Testis (tissue), 3 donors: Measurements from ENCODE around the gene NUBPL. TPM values are rescaled to one million over a fixed set of nuclear protein-coding genes. Genes with fewer than 3 reads are reported as not detected.
"Not testable (repeated sequence)": the region's sequence is repeated elsewhere in the genome, so short reads cannot be mapped to it uniquely, and the experiment has no call there.

Experiments used
- DNase-seq: peaks from one replicate; pipeline ENCODE4 v3.0.0-alpha.2; 2019
- H3K27ac ChIP-seq, 2 donors: fragments of 200-600 bp; sonication (generic); one replicate each; pipeline ENCODE4 v1.5.1; 2019
- H3K27me3 ChIP-seq: fragments of 200-600 bp; sonication (generic); one replicate; pipeline ENCODE4 v1.5.1; 2019
- H3K36me3 ChIP-seq: fragments of 200-600 bp; sonication (generic); one replicate; pipeline ENCODE4 v1.5.1; 2017; ENCODE audit warnings: low read depth; ENCODE audit errors: missing control alignments
- H3K4me1 ChIP-seq: fragments of 200-600 bp; sonication (generic); one replicate; pipeline ENCODE4 v1.5.1; 2019
- H3K4me3 ChIP-seq, 2 donors: fragments of 200-600 bp; sonication (generic); one replicate each; pipeline ENCODE4 v1.5.1; 2017 to 2019
- H3K9me3 ChIP-seq: fragments of 200-600 bp; sonication (generic); one replicate; pipeline ENCODE4 v1.5.1; 2017
- CTCF ChIP-seq, 3 experiments: fragments of 450-650 bp in 2 of 3; fragments of 200-600 bp in 1 of 3; sonication (generic) in 1 of 3; IDR thresholded peaks; one replicate each; pipeline ENCODE4 v1.5.1; 2016 to 2019; ENCODE audit warnings: antibody characterized with exemption in 3 of 3, mild to moderate bottlenecking in 2 of 3, moderate library complexity in 1 of 3
- POLR2A ChIP-seq: fragments of 450-650 bp; IDR thresholded peaks from one replicate; pipeline ENCODE4 v1.6.1; 2017; ENCODE audit warnings: antibody characterized with exemption, mild to moderate bottlenecking, moderate library complexity
- WGBS, 2 donors: methylation state at CpG; one replicate each; pipeline ENCODE4 v1.1.5; 2018; 5-methylcytosine and 5-hydroxymethylcytosine counted together
- intact Hi-C: fragments of 100-400 bp; cut with DNase I; formaldehyde crosslinking; loops from one replicate; pipeline ENCODE4 v1.15.1; 2023; ENCODE audit warnings: low total_unique reads
- polyA plus RNA-seq: library from polyadenylated mRNA; stranded (reverse); fragments of 350-450 nt; fragmentation: Illumina TruSeq; extraction: RNeasy Lipid Tissue Mini Kit (QIAGEN cat#74804); gene quantifications from one replicate; pipeline ENCODE4 v1.2.3, GENCODE V29; 2014; ENCODE audit warnings: low read depth, low replicate concordance; ENCODE audit not compliant: insufficient read depth
- total RNA-seq, 2 donors: library from RNA; depleted of rRNA; stranded (reverse); fragments of >200 nt; gene quantifications; one replicate each; pipeline ENCODE4 v1.2.3, GENCODE V29; 2016

The NUBPL gene
- total and polyA plus RNA-seq, 3 donors from 2014 or later, result 7.8 to 25.0 (median 19.8) TPM

GRCh38 chr14:31705731-31706130, 144.5 kb downstream of the NUBPL start:
- 79 to 87% methylated on average over 8 to 13 of the region's 14 CpGs for WGBS, 2 donors
- no peak for TF ChIP-seq POLR2A
- H3K36me3 ChIP-seq, result no peaks in the 10 kb centered on the region
- intact Hi-C loops, result no loop called here
- no peaks in the 10 kb centered on the region for H3K4me1 ChIP-seq
- H3K27ac ChIP-seq, result no peak overlapping the region
- H3K27me3 ChIP-seq, result no peaks in the 10 kb centered on the region
- no peaks in the 10 kb centered on the region for H3K9me3 ChIP-seq
- no peak for DNase-seq
- no peak overlapping the region for H3K4me3 ChIP-seq

GRCh38 chr14:31708661-31709060, 147.5 kb downstream of the NUBPL start:
- DNase-seq, intact Hi-C loops, H3K4me1 ChIP-seq, H3K4me3 ChIP-seq, H3K36me3 ChIP-seq, H3K27ac ChIP-seq, H3K27me3 ChIP-seq, H3K9me3 ChIP-seq: not testable (repeated sequence)
- 93 to 95% methylated on average over 5 to 7 of the region's 7 CpGs for WGBS, 2 donors

- Histone ChIP-seq H3K36me3 (no peaks in the 10 kb centered on the region), H3K4me1 (no peaks in the 10 kb centered on the region), H3K27ac (no peak overlapping the region), H3K9me3 (no peaks in the 10 kb centered on the region), H3K27me3 (no peaks in the 10 kb centered on the region), H3K4me3 (no peak overlapping the region)
- intact Hi-C loops, result no loop called here
- no peak for DNase-seq
- TF ChIP-seq CTCF (IDR thresholded peaks at IDR 0.05) (no peak), POLR2A (no peak)
- 86 to 91% methylated on average over 15 to 18 of the region's 18 CpGs for WGBS, 2 donors
Observed at GRCh38 chr14:31712244-31713127, 151.3 kb downstream of the NUBPL start.

GRCh38 chr14:31716208-31716607, 155.0 kb downstream of the NUBPL start:
- H3K9me3 ChIP-seq, result no peaks in the 10 kb centered on the region
- H3K36me3 ChIP-seq, result no peaks in the 10 kb centered on the region
- H3K27me3 ChIP-seq, result no peaks in the 10 kb centered on the region
- intact Hi-C loops, result no loop called here
- no peak for DNase-seq
- H3K4me1 ChIP-seq, result no peaks in the 10 kb centered on the region
- no peak overlapping the region for H3K4me3 ChIP-seq
- no peak overlapping the region for H3K27ac ChIP-seq
- TF ChIP-seq CTCF (IDR thresholded peaks at IDR 0.05) (no peak), POLR2A (no peak)

GRCh38 chr14:31717294-31718085, 156.3 kb downstream of the NUBPL start:
- H3K9me3 ChIP-seq, result no peaks in the 10 kb centered on the region
- no peak for DNase-seq
- H3K36me3 ChIP-seq, result no peaks in the 10 kb centered on the region
- H3K4me3 ChIP-seq, result no peak overlapping the region
- H3K4me1 ChIP-seq, result no peaks in the 10 kb centered on the region
- no peak for TF ChIP-seq POLR2A
- TF ChIP-seq CTCF (IDR thresholded peaks at IDR 0.05), result no peak
- H3K27me3 ChIP-seq, result no peaks in the 10 kb centered on the region
- no peak overlapping the region for H3K27ac ChIP-seq
- intact Hi-C loops, result no loop called here
- 64 to 71% methylated on average over 3 of the region's 3 CpGs for WGBS, 2 donors
